Body of pancreas (tissue), 4 donors: ENCODE data around the gene CLCNKB. TPM values are rescaled to one million over a fixed set of nuclear protein-coding genes. Genes with fewer than 3 reads are reported as not detected.
"Not testable (repeated sequence)": the region's sequence is repeated elsewhere in the genome, so short reads cannot be mapped to it uniquely, and the experiment has no call there.

Source experiments
- ATAC-seq: fragments of 150-250 bp; one replicate; pipeline ENCODE4 v1.9.1; 2016
- DNase-seq, 4 donors: peaks; one replicate each; pipeline ENCODE4 v3.0.0-alpha.2; 2019
- H3K27ac ChIP-seq, 4 donors: fragments of 200-600 bp; sonication (generic); 1 replicate in 3 of 4; 2 replicates in 1 of 4; pipeline versions ENCODE4 v1.5.1 to v1.6.1; 2016 to 2019; ENCODE audit warnings: mild to moderate bottlenecking in 1 of 4, mixed read lengths in 1 of 4, moderate library complexity in 1 of 4
- H3K27me3 ChIP-seq, 2 donors: fragments of 200-600 bp; sonication (generic); one replicate each; pipeline ENCODE4 v1.6.0; 2016; ENCODE audit warnings: mild to moderate bottlenecking in 1 of 2
- H3K36me3 ChIP-seq, 2 donors: fragments of 200-600 bp; sonication (generic); replicated peaks in 1 of 2; 2 replicates each; pipeline ENCODE4 v1.5.1; 2016; ENCODE audit warnings: low read depth in 2 of 2; ENCODE audit not compliant: insufficient read depth in 1 of 2
- H3K4me1 ChIP-seq: fragments of 200-600 bp; sonication (generic); one replicate; pipeline ENCODE4 v1.6.0; 2016
- H3K4me3 ChIP-seq, 2 donors: fragments of 200-600 bp; sonication (generic); 1 replicate in 1 of 2; 2 replicates in 1 of 2; pipeline ENCODE4 v1.5.1; 2016 to 2019
- H3K9me3 ChIP-seq, 3 donors: fragments of 200-600 bp; sonication (generic); 1 replicate in 2 of 3; 2 replicates in 1 of 3; pipeline ENCODE4 v1.5.1; 2016
- CTCF ChIP-seq, 7 experiments: fragments of 450-650 bp in 4 of 7; fragments of 200-600 bp in 3 of 7; sonication (generic) in 3 of 7; IDR thresholded peaks; one replicate each; pipeline ENCODE4 v1.5.1; 2016 to 2019; ENCODE audit warnings: antibody characterized with exemption in 7 of 7
- POLR2A ChIP-seq, 3 donors: fragments of 450-650 bp; IDR thresholded peaks; one replicate each; pipeline ENCODE4 v1.6.1; 2016; ENCODE audit warnings: antibody characterized with exemption in 3 of 3, mild to moderate bottlenecking in 2 of 3
- WGBS, 2 donors: methylation state at CpG; one replicate each; pipeline ENCODE4 v1.1.5; 2017; 5-methylcytosine and 5-hydroxymethylcytosine counted together
- intact Hi-C: fragments of 100-400 bp; cut with DNase I; formaldehyde crosslinking; loops from one replicate; pipeline ENCODE4 v1.15.1; 2023
- total RNA-seq, 2 donors: library from RNA; depleted of rRNA; stranded (reverse); fragments of >200 nt; gene quantifications; one replicate each; pipeline ENCODE4 v1.1.0, GENCODE V29; 2016

Gene CLCNKB
- total RNA-seq, 2 donors from 2014 or later, result 1.3 TPM; not detected in 1

- no peak for TF ChIP-seq POLR2A (IDR thresholded peaks at IDR 0.05)
- no peak for TF ChIP-seq CTCF (IDR thresholded peaks at IDR 0.05)
- no peaks in the 10 kb centered on the region for H3K27me3 ChIP-seq
- H3K36me3 ChIP-seq, result no peaks in the 10 kb centered on the region
- DNase-seq, result no peak
- 87 to 94% methylated on average over 4 to 9 of the region's 9 CpGs for WGBS, 2 donors
- no peak for ATAC-seq
- no peak overlapping the region for H3K27ac ChIP-seq
- H3K4me3 ChIP-seq, result no peak overlapping the region
- H3K9me3 ChIP-seq, result no peaks in the 10 kb centered on the region
- intact Hi-C loops, result loop anchor here (10.0 kb wide), 1 partner anchor 183 kb away; no protein-coding TSS in a partner anchor
- H3K4me1 ChIP-seq, result no peaks in the 10 kb centered on the region
Observed at GRCh38 chr1:15997637-15998280, 45.8 kb upstream of the CLCNKB start.

GRCh38 chr1:15998929-15999328, 44.7 kb upstream of the CLCNKB start:
- H3K9me3 ChIP-seq, result no peaks in the 10 kb centered on the region
- H3K36me3 ChIP-seq, result no peaks in the 10 kb centered on the region
- H3K4me3 ChIP-seq, result no peak overlapping the region
- no peaks in the 10 kb centered on the region for H3K4me1 ChIP-seq
- 94 to 95% methylated on average over 11 of the region's 11 CpGs for WGBS, 2 donors
- no peak for TF ChIP-seq CTCF (IDR thresholded peaks at IDR 0.05)
- TF ChIP-seq POLR2A (IDR thresholded peaks at IDR 0.05), result no peak
- intact Hi-C loops, result loop anchor here (10.0 kb wide), 1 partner anchor 184 kb away; no protein-coding TSS in a partner anchor
- no peaks in the 10 kb centered on the region for H3K27me3 ChIP-seq
- ATAC-seq (no peak), DNase-seq (no peak)
- H3K27ac ChIP-seq, result no peak overlapping the region

- H3K27ac ChIP-seq, H3K27me3 ChIP-seq, ATAC-seq, H3K4me1 ChIP-seq, intact Hi-C loops, H3K36me3 ChIP-seq, DNase-seq, H3K9me3 ChIP-seq, H3K4me3 ChIP-seq: not testable (repeated sequence)
- WGBS, 2 donors, result 92 to 94% methylated on average over 10 of the region's 10 CpGs
Observed at GRCh38 chr1:16001274-16001673, 42.3 kb upstream of the CLCNKB start.

- Histone ChIP-seq H3K4me1 (no peaks in the 10 kb centered on the region), H3K9me3 (no peaks in the 10 kb centered on the region), H3K4me3 (no peak overlapping the region), H3K27ac (no peak overlapping the region), H3K27me3 (no peaks in the 10 kb centered on the region), H3K36me3 (no peaks in the 10 kb centered on the region)
- TF ChIP-seq POLR2A (IDR thresholded peaks at IDR 0.05), result no peak
- TF ChIP-seq CTCF (IDR thresholded peaks at IDR 0.05), result no peak
- no peak for DNase-seq
- 63 to 78% methylated on average over 5 of the region's 5 CpGs for WGBS, 2 donors
- no peak for ATAC-seq
- intact Hi-C loops, result loop anchor here (5.0 kb wide), 1 partner anchor 47 kb away; no protein-coding TSS in a partner anchor
Observed at GRCh38 chr1:16005597-16005996, 38.0 kb upstream of the CLCNKB start.

- H3K4me3 ChIP-seq, result no peak overlapping the region
- 65 to 77% methylated on average over 4 to 11 of the region's 11 CpGs for WGBS, 2 donors
- H3K4me1 ChIP-seq, result no peaks in the 10 kb centered on the region
- no peaks in the 10 kb centered on the region for H3K9me3 ChIP-seq
- TF ChIP-seq POLR2A (IDR thresholded peaks at IDR 0.05) (no peak), CTCF (IDR thresholded peaks at IDR 0.05) (no peak)
- DNase-seq (no peak), ATAC-seq (no peak)
- no peaks in the 10 kb centered on the region for H3K36me3 ChIP-seq
- H3K27ac ChIP-seq, result no peak overlapping the region
- no peaks in the 10 kb centered on the region for H3K27me3 ChIP-seq
- intact Hi-C loops, result loop anchor here (5.0 kb wide), 1 partner anchor 46 kb away; no protein-coding TSS in a partner anchor
Observed at GRCh38 chr1:16006010-16006409, 37.6 kb upstream of the CLCNKB start.
